ENCODE measurements around the gene CNN2.

The CNN2 gene

DNA sequence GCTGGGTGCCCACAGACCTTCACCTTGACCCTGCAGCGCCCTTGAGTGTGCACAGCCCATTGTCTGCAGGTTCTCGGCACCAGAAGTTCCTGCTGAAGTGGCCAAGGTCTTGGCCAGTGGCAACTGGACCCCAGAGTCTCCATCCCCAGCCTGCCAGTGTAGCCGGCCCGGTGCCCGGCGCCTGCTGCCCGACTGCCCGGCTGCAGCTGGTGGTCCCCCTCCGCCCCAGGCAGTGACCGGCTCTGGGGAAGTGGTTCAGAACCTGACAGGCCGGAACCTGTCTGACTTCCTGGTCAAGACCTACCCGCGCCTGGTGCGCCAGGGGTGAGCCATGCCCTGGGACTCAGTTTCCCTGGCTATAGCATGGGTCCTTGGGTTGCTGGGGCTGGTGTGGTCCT, 28.6 kb downstream of the CNN2 start:
- H3K4me3 ChIP-seq (ENCODE audit: low read length) = no peak overlapping the region
- no peak for DNase-seq (ENCODE audit: low read depth)
- TF ChIP-seq, protein P1, sequence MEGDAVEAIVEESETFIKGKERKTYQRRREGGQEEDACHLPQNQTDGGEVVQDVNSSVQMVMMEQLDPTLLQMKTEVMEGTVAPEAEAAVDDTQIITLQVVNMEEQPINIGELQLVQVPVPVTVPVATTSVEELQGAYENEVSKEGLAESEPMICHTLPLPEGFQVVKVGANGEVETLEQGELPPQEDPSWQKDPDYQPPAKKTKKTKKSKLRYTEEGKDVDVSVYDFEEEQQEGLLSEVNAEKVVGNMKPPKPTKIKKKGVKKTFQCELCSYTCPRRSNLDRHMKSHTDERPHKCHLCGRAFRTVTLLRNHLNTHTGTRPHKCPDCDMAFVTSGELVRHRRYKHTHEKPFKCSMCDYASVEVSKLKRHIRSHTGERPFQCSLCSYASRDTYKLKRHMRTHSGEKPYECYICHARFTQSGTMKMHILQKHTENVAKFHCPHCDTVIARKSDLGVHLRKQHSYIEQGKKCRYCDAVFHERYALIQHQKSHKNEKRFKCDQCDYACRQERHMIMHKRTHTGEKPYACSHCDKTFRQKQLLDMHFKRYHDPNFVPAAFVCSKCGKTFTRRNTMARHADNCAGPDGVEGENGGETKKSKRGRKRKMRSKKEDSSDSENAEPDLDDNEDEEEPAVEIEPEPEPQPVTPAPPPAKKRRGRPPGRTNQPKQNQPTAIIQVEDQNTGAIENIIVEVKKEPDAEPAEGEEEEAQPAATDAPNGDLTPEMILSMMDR (conservative IDR thresholded peaks at IDR 0.05; ENCODE audit: low read depth, low read length) = no peak

- no peak for DNase-seq (ENCODE audit: low read depth)
- TF ChIP-seq, protein P1 (conservative IDR thresholded peaks at IDR 0.05; ENCODE audit: low read depth, low read length) = no peak
- no peak overlapping the region for H3K4me3 ChIP-seq (ENCODE audit: low read length)
Measured at GRCh38 chr19:1055886-1056620, 29.6 kb downstream of the CNN2 start.

DNA sequence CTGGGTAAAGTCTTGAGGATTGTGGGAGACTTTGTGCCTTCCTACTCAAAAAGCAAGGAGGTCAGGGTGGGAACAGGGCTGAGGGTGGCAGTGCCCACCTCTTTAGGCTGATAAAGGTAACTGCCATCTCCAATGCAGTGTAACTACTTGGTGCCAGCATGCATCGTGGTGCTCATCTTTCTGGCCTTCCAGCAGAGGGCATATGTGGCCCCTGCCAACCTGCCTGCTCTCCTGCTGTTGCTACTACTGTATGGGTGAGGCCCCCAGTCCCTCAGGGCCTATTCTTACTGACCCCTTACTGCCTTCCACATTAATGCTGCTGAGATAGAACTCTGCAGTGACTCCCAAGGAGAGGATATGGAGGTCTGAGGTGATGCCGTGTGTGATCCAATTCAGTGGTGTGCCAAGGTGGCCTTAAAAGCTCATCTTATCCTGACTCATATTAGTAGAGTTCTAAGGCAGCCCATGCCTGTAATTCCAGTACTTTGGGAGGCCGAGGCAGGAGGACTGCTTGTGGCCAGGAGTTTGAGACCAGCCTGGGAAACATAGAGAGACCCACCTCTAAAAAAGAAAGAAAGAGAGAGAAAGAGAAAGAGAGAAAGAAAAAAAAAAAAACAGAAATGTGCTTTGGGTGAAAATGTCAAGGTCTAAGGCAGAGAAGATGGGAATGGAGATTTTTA, 30.9 kb downstream of the CNN2 start:
- no peak overlapping the region for H3K4me3 ChIP-seq (ENCODE audit: low read length)
- DNase-seq (ENCODE audit: low read depth) = no peak
- TF ChIP-seq, protein P1 (conservative IDR thresholded peaks at IDR 0.05; ENCODE audit: low read depth, low read length) = no peak

- DNase-seq (ENCODE audit: low read depth) = no peak
- H3K4me3 ChIP-seq (ENCODE audit: low read length) = no peak overlapping the region
- TF ChIP-seq, protein P1 (conservative IDR thresholded peaks at IDR 0.05; ENCODE audit: low read depth, low read length) = no peak
Measured at GRCh38 chr19:1058112-1058511, 31.7 kb downstream of the CNN2 start.

DNA sequence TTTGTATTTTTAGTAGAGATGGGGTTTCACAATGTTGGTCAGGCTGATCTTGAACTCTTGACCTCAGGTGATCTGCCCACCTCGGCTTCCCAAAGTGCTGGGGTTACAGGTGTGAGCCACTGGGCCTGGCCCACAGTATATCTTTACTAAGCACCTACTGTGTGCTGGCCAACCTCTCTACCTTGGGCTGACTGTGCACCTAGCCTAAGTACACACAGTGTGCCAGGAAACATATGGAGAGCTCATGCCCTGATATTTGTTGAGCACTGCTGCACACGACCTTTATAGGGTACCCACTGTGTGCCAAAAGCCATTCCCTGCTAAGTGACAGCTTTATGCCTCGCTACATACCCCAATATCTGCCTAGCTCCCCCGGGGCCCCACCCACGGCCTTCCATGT, 34.3 kb downstream of the CNN2 start:
- no peak for DNase-seq (ENCODE audit: low read depth)

GRCh38 chr19:1061987-1062386, 35.6 kb downstream of the CNN2 start:
- TF ChIP-seq, protein P1 (conservative IDR thresholded peaks at IDR 0.05; ENCODE audit: low read depth, low read length) = no peak
- H3K4me3 ChIP-seq (ENCODE audit: low read length) = no peak overlapping the region
- no peak for DNase-seq (ENCODE audit: low read depth)

More for the DNA sequence above, 34.3 kb downstream of the CNN2 start:
- TF ChIP-seq, protein P1 (conservative IDR thresholded peaks at IDR 0.05; ENCODE audit: low read depth, low read length) = no peak
- no peak overlapping the region for H3K4me3 ChIP-seq (ENCODE audit: low read length)

Data from retinal pigment epithelial cell (primary cell).